SU-DHL-6 (cell line): ENCODE results near the gene SLC16A8.

ENCODE experiments used
- EZH2phosphoT487 ChIP-seq: fragments of 200-600 bp; sonication (generic), shearing (Covaris generic); conservative IDR thresholded peaks from 2 replicates; pipeline ENCODE4 v1.6.1; 2018; ENCODE audit warnings: mild to moderate bottlenecking, antibody characterized with exemption, low read length, moderate library complexity, mixed read lengths
- TF ChIP-seq, protein P1 (sequence below): fragments of 200-600 bp; sonication (generic); IDR thresholded peaks from one replicate; pipeline ENCODE4 v1.5.1; 2017; ENCODE audit warnings: antibody characterized with exemption, mild to moderate bottlenecking, low read length, moderate library complexity; ENCODE audit not compliant: insufficient read depth, poor library complexity, severe bottlenecking

DNA sequence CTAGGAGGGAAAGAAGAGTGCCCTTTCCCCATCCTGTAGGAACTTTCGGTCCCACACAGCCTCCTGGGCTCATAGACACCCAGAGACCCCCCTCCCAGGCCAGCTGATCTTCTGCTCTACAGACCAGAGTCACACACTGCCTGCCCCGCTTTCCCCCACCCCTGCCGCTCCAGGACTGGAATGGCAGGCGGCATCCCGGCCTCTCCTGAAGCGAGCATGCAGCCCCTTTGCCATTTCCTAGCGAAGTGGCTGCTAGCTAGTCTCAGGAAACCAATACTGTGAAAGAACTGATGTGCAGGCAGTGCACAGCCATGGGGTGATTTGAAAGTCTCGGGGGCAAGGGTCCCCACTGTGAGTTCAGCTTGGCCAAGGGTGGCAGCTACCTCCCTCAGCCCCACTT, 18.4 kb downstream of the SLC16A8 start:
- TF ChIP-seq, protein P1, sequence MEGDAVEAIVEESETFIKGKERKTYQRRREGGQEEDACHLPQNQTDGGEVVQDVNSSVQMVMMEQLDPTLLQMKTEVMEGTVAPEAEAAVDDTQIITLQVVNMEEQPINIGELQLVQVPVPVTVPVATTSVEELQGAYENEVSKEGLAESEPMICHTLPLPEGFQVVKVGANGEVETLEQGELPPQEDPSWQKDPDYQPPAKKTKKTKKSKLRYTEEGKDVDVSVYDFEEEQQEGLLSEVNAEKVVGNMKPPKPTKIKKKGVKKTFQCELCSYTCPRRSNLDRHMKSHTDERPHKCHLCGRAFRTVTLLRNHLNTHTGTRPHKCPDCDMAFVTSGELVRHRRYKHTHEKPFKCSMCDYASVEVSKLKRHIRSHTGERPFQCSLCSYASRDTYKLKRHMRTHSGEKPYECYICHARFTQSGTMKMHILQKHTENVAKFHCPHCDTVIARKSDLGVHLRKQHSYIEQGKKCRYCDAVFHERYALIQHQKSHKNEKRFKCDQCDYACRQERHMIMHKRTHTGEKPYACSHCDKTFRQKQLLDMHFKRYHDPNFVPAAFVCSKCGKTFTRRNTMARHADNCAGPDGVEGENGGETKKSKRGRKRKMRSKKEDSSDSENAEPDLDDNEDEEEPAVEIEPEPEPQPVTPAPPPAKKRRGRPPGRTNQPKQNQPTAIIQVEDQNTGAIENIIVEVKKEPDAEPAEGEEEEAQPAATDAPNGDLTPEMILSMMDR, result no peak
- TF ChIP-seq EZH2phosphoT487, result no peak
